SU-DHL-6 (cell line): ENCODE results near the gene RPH3AL.

Source experiments
- H2AFZ ChIP-seq: fragments of 200-600 bp; sonication (generic); 2 replicates; pipeline ENCODE4 v1.6.1; 2014; ENCODE audit warnings: low read depth, mild to moderate bottlenecking, moderate library complexity, mixed read lengths, antibody characterized with exemption, low read length; ENCODE audit not compliant: severe bottlenecking
- H3F3A ChIP-seq: fragments of 200-600 bp; shearing (Covaris generic); 2 replicates; pipeline ENCODE4 v1.6.0; 2016; ENCODE audit warnings: antibody characterized with exemption, mild to moderate bottlenecking; ENCODE audit not compliant: insufficient read depth
- H3K27ac ChIP-seq: fragments of 200-600 bp; sonication (generic); 2 replicates; pipeline ENCODE4 v1.5.1; 2016; ENCODE audit warnings: low read depth, mild to moderate bottlenecking, low read length, moderate library complexity, mixed read lengths
- H3K27me3 ChIP-seq: fragments of 200-600 bp; sonication (generic), shearing (Covaris generic); 2 replicates; pipeline ENCODE4 v1.6.0; 2014; ENCODE audit warnings: mild to moderate bottlenecking, low read length
- H3K36me3 ChIP-seq: fragments of 200-600 bp; sonication (generic); 2 replicates; pipeline ENCODE4 v1.6.1; 2014; ENCODE audit warnings: mild to moderate bottlenecking, low read length, mixed read lengths
- H3K4me2 ChIP-seq: fragments of 300-600, 200-600 bp; shearing (Covaris generic), sonication (generic); 2 replicates; pipeline ENCODE4 v1.6.0; 2014; ENCODE audit warnings: low read length, low read depth, mild to moderate bottlenecking; ENCODE audit not compliant: poor library complexity, severe bottlenecking
- H3K4me3 ChIP-seq: fragments of 200-600 bp; sonication (generic); 2 replicates; pipeline ENCODE4 v1.5.1; 2014; ENCODE audit warnings: antibody characterized with exemption, low read length, mild to moderate bottlenecking, mixed read lengths; ENCODE audit not compliant: insufficient read depth, poor library complexity, severe bottlenecking
- H3K79me2 ChIP-seq: fragments of 200-600 bp; sonication (generic); 2 replicates; pipeline ENCODE4 v1.6.1; 2014; ENCODE audit warnings: mild to moderate bottlenecking, low read length, moderate library complexity; ENCODE audit not compliant: insufficient read depth
- H3K9ac ChIP-seq: fragments of 200-600 bp; sonication (generic); 2 replicates; pipeline ENCODE4 v1.7.0; 2014; ENCODE audit warnings: mild to moderate bottlenecking, low read length
- H3K9me2 ChIP-seq: fragments of 200-600 bp; sonication (generic); replicated peaks from 2 replicates; pipeline ENCODE4 v1.6.1; 2014; ENCODE audit warnings: low read length; ENCODE audit not compliant: insufficient read depth
- H3K9me3 ChIP-seq: fragments of 200-600 bp; sonication (generic); 2 replicates; pipeline ENCODE4 v1.6.1; 2014; ENCODE audit warnings: low read length, mixed read lengths; ENCODE audit not compliant: insufficient read depth
- H4K20me1 ChIP-seq: fragments of 200-600 bp; sonication (generic); 2 replicates; pipeline ENCODE4 v1.6.1; 2014; ENCODE audit warnings: low read depth, mild to moderate bottlenecking, antibody characterized with exemption, low read length, moderate library complexity, mixed read lengths
- CTCF ChIP-seq: fragments of 200-600 bp; sonication (generic); IDR thresholded peaks from one replicate; pipeline ENCODE4 v1.5.1; 2017; ENCODE audit warnings: antibody characterized with exemption, mild to moderate bottlenecking, low read length, moderate library complexity; ENCODE audit not compliant: insufficient read depth, poor library complexity, severe bottlenecking
- EZH2phosphoT487 ChIP-seq: fragments of 200-600 bp; sonication (generic), shearing (Covaris generic); conservative IDR thresholded peaks from 2 replicates; pipeline ENCODE4 v1.6.1; 2018; ENCODE audit warnings: mild to moderate bottlenecking, antibody characterized with exemption, low read length, moderate library complexity, mixed read lengths

RPH3AL gene

GRCh38 chr17:282912-283882, 69.4 kb downstream of the RPH3AL start:
- no peak for TF ChIP-seq CTCF
- no peak for TF ChIP-seq EZH2phosphoT487
- H3K4me2 ChIP-seq, result no peak overlapping the region
- no peaks in the 10 kb centered on the region for H3K36me3 ChIP-seq
- H2AFZ ChIP-seq, result no peak overlapping the region
- H3K27me3 ChIP-seq, result no peaks in the 10 kb centered on the region
- H3K9me3 ChIP-seq, result no peaks in the 10 kb centered on the region
- H3K27ac ChIP-seq, result no peak overlapping the region
- H3K9me2 ChIP-seq, result no peaks in the 10 kb centered on the region
- H3K4me3 ChIP-seq, result no peak overlapping the region
- no peaks in the 10 kb centered on the region for H4K20me1 ChIP-seq
- H3K79me2 ChIP-seq, result no peaks in the 10 kb centered on the region
- no peaks in the 10 kb centered on the region for H3F3A ChIP-seq
- no peak overlapping the region for H3K9ac ChIP-seq

- H3K36me3 ChIP-seq, result no peaks in the 10 kb centered on the region
- H3K9me2 ChIP-seq, result no peaks in the 10 kb centered on the region
- no peaks in the 10 kb centered on the region; the same call in 1 of the 2 replicates for H4K20me1 ChIP-seq
- no peak overlapping the region for H3K4me2 ChIP-seq
- TF ChIP-seq CTCF (no peak), EZH2phosphoT487 (no peak)
- H3K79me2 ChIP-seq, result no peaks in the 10 kb centered on the region
- H3K27me3 ChIP-seq, result no peaks in the 10 kb centered on the region
- no peaks in the 10 kb centered on the region for H3K9me3 ChIP-seq
- H3K9ac ChIP-seq, result no peak overlapping the region
- no peaks in the 10 kb centered on the region for H3F3A ChIP-seq
- H2AFZ ChIP-seq, result no peak overlapping the region
- no peak overlapping the region for H3K4me3 ChIP-seq
- no peak overlapping the region for H3K27ac ChIP-seq
These were observed 70.4 kb downstream of the RPH3AL start for GRCh38 chr17:282000-282911.

- no peaks in the 10 kb centered on the region for H3K36me3 ChIP-seq
- no peak overlapping the region for H2AFZ ChIP-seq
- no peaks in the 10 kb centered on the region; the same call in 1 of the 2 replicates for H4K20me1 ChIP-seq
- no peaks in the 10 kb centered on the region for H3K27me3 ChIP-seq
- no peaks in the 10 kb centered on the region for H3K79me2 ChIP-seq
- H3K9me2 ChIP-seq, result no peaks in the 10 kb centered on the region
- H3K4me3 ChIP-seq, result no peak overlapping the region
- no peaks in the 10 kb centered on the region for H3K9me3 ChIP-seq
- H3F3A ChIP-seq, result no peaks in the 10 kb centered on the region
- no peak overlapping the region for H3K4me2 ChIP-seq
- no peak for TF ChIP-seq CTCF
- TF ChIP-seq EZH2phosphoT487, result no peak
- no peak overlapping the region for H3K9ac ChIP-seq
- H3K27ac ChIP-seq, result no peak overlapping the region
These were observed 71.1 kb downstream of the RPH3AL start for GRCh38 chr17:281365-281999.
